Measurements from ENCODE around the gene CNGA2.

CNGA2 gene

GRCh38 chrX:151753313-151754046 lies 18.9 kb downstream of the CNGA2 start:
- DNase-seq (ENCODE audit: low read depth): peak; percentile 25

- DNase-seq (ENCODE audit: low read depth): peak; percentile 63
Observed at GRCh38 chrX:151754047-151754429, 19.5 kb downstream of the CNGA2 start.

- no peak for DNase-seq (ENCODE audit: low read depth)
Observed at GRCh38 chrX:151754641-151755215, 20.2 kb downstream of the CNGA2 start.

GRCh38 chrX:151759041-151759708 lies 24.6 kb downstream of the CNGA2 start:
- DNase-seq (ENCODE audit: low read depth): no peak

GRCh38 chrX:151762802-151763201 lies 28.3 kb downstream of the CNGA2 start:
- no peak for DNase-seq (ENCODE audit: low read depth)

GRCh38 chrX:151763711-151764110 lies 29.2 kb downstream of the CNGA2 start:
- no peak for DNase-seq (ENCODE audit: low read depth)

GRCh38 chrX:151765026-151765425 lies 30.5 kb downstream of the CNGA2 start:
- DNase-seq (ENCODE audit: low read depth): no peak

GRCh38 chrX:151771726-151772125 lies 37.2 kb downstream of the CNGA2 start:
- no peak for DNase-seq (ENCODE audit: low read depth)

GRCh38 chrX:151773434-151773833 lies 38.9 kb downstream of the CNGA2 start:
- DNase-seq (ENCODE audit: low read depth): no peak

GRCh38 chrX:151774421-151774820 lies 39.9 kb downstream of the CNGA2 start:
- no peak for DNase-seq (ENCODE audit: low read depth)

GRCh38 chrX:151776181-151776731 lies 41.7 kb downstream of the CNGA2 start:
- no peak for DNase-seq (ENCODE audit: low read depth)

- no peak for DNase-seq (ENCODE audit: low read depth)
Observed at GRCh38 chrX:151776936-151777335, 42.4 kb downstream of the CNGA2 start.

GRCh38 chrX:151779258-151779657 lies 44.7 kb downstream of the CNGA2 start:
- DNase-seq (ENCODE audit: low read depth): no peak

- DNase-seq (ENCODE audit: low read depth): no peak
Observed at GRCh38 chrX:151780621-151781020, 46.1 kb downstream of the CNGA2 start.

- DNase-seq (ENCODE audit: low read depth): peak; percentile 73
Observed at GRCh38 chrX:151789179-151789800, 54.7 kb downstream of the CNGA2 start.

- DNase-seq (ENCODE audit: low read depth): peak; percentile 16
Observed at GRCh38 chrX:151790481-151791160, 56.1 kb downstream of the CNGA2 start.

GRCh38 chrX:151791961-151792360 lies 57.4 kb downstream of the CNGA2 start:
- DNase-seq (ENCODE audit: low read depth): no peak

- no peak for DNase-seq (ENCODE audit: low read depth)
Observed at GRCh38 chrX:151792505-151792904, 58.0 kb downstream of the CNGA2 start.

GRCh38 chrX:151793886-151794285 lies 59.3 kb downstream of the CNGA2 start:
- DNase-seq (ENCODE audit: low read depth): no peak

Data from stromal cell of bone marrow (primary cell).